Thyroid gland (tissue), 4 donors: Measurements from ENCODE around the gene SIK3.

Experiments used
- CTCF ChIP-seq, 6 experiments: fragments of 200-600 bp in 3 of 6; fragments of 450-650 bp in 3 of 6; sonication (generic) in 3 of 6; IDR thresholded peaks; one replicate each; pipeline ENCODE4 v1.5.1; 2016 to 2019; ENCODE audit warnings: antibody characterized with exemption in 6 of 6, mild to moderate bottlenecking in 2 of 6, inconsistent platforms in 1 of 6, moderate library complexity in 1 of 6
- POLR2A ChIP-seq, 2 donors: fragments of 450-650 bp; IDR thresholded peaks; one replicate each; pipeline ENCODE4 v1.6.1; 2017; ENCODE audit warnings: antibody characterized with exemption in 2 of 2, mild to moderate bottlenecking in 2 of 2, moderate library complexity in 1 of 2

- TF ChIP-seq CTCF (IDR thresholded peaks at IDR 0.05) (no peak), POLR2A (IDR thresholded peaks at IDR 0.05) (no peak)
These were observed 265.6 kb downstream of the SIK3 start for GRCh38 chr11:116832350-116833290.
